Measurements from ENCODE around the gene SAP25. TPM values are rescaled to one million over a fixed set of nuclear protein-coding genes. Genes with fewer than 3 reads are reported as not detected.

The SAP25 gene
- polyA plus RNA-seq, 1 of the 3 experiments (the other 2 are of a cell fraction), result 1.2 TPM

GRCh38 chr7:100620804-100621203, 47.1 kb upstream of the SAP25 start:
- CTCF ChIA-PET, result interaction anchor here (1.1 to 2.6 kb wide), 4 partner anchors 8 to 71 kb away, joined by 3 to 10 read pairs (median 6); no protein-coding TSS in a partner anchor
- Histone ChIP-seq H2AFZ (ENCODE audit: low read depth) (no peak overlapping the region), H3K9me2 (no peaks in the 10 kb centered on the region), H3K79me2 (ENCODE audit: insufficient read depth) (no peaks in the 10 kb centered on the region), H4K20me1 (ENCODE audit: insufficient read depth) (no peaks in the 10 kb centered on the region), H3K9ac (no peak overlapping the region), H3K36me3 (replicated peaks in 1 of 2; ENCODE audit: control insufficient read depth in 1 of 2, insufficient read depth in 2 of 2, low read length in 1 of 2) (no peaks in the 10 kb centered on the region), H3K27me3 (ENCODE audit: insufficient read depth) (no peaks in the 10 kb centered on the region), H3K4me1 (ENCODE audit: control insufficient read depth in 1 of 2, insufficient read depth in 2 of 2, low read depth in 1 of 2, low read length in 1 of 2) (no peaks in the 10 kb centered on the region), H3K9me3 (no peaks in the 10 kb centered on the region), H3K27ac (ENCODE audit: low read depth in 2 of 2, low read length in 1 of 2) (no peak overlapping the region), H3F3A (replicated peaks; ENCODE audit: insufficient read depth) (peaks cover 10% of the 10 kb centered on the region), H3K4me2 (no peak overlapping the region), H3K4me3 (ENCODE audit: low read depth in 2 of 2, low read length in 1 of 2) (no peak overlapping the region)
- WGBS (ENCODE audit: low lambda C conversion rate), result 88% methylated on average over 23 of the region's 23 CpGs
- TF ChIP-seq FOXM1 (IDR thresholded peaks at IDR 0.05; ENCODE audit: low read depth) (no peak), RFX5 (IDR thresholded peaks at IDR 0.05; ENCODE audit: low read length) (no peak), EP300 (IDR thresholded peaks at IDR 0.05; ENCODE audit: borderline replicate concordance in 1 of 2, low read depth in 1 of 2, low read length in 1 of 2) (no peak), REST (IDR thresholded peaks at IDR 0.05; ENCODE audit: low read depth, low read length) (no peak), ZBTB33 (IDR thresholded peaks at IDR 0.05; ENCODE audit: borderline replicate concordance, low read depth) (no peak), CHD2 (IDR thresholded peaks at IDR 0.05; ENCODE audit: low read length, partially characterized antibody) (no peak), RAD21 (IDR thresholded peaks at IDR 0.05; ENCODE audit: low read length) (no peak), TEAD4 (IDR thresholded peaks at IDR 0.05; ENCODE audit: borderline replicate concordance, insufficient read depth) (no peak), RCOR1 (IDR thresholded peaks at IDR 0.05; ENCODE audit: low read length) (no peak), ELF1 (IDR thresholded peaks at IDR 0.05) (no peak), TAF1 (IDR thresholded peaks at IDR 0.05; ENCODE audit: borderline replicate concordance, low read depth, low read length) (no peak), FOXJ3 (CRISPR knock-in tag; IDR thresholded peaks at IDR 0.05) (no peak), SMC3 (IDR thresholded peaks at IDR 0.05; ENCODE audit: low read depth, low read length) (no peak), NFIC (IDR thresholded peaks at IDR 0.05; ENCODE audit: borderline replicate concordance) (no peak), POLR2AphosphoS5 (IDR thresholded peaks at IDR 0.05; ENCODE audit: low read depth, low read length) (no peak), RXRA (IDR thresholded peaks at IDR 0.05; ENCODE audit: borderline replicate concordance, low read depth) (no peak)
- POLR2A ChIA-PET, result no interaction called here
- no peak for DNase-seq

Measured in SK-N-SH (cell line).